AG09309 (cell line): ENCODE results near the gene SERINC3.

Source experiments
- DNase-seq: peaks from one replicate; pipeline ENCODE4 v3.0.0-alpha.2; 2010; ENCODE audit warnings: low read depth
- H3K4me3 ChIP-seq: 2 replicates; pipeline ENCODE4 v1.5.1; 2011; ENCODE audit warnings: mild to moderate bottlenecking, low read depth, low read length, moderate library complexity; ENCODE audit not compliant: control insufficient read depth
- TF ChIP-seq, protein P1 (sequence below): IDR thresholded peaks from 2 replicates; pipeline ENCODE4 v1.5.1; 2011; ENCODE audit warnings: mild to moderate bottlenecking, low read depth, low read length, inconsistent platforms; ENCODE audit not compliant: insufficient read depth, control insufficient read depth; ENCODE audit errors: missing control alignments

The SERINC3 gene

DNA sequence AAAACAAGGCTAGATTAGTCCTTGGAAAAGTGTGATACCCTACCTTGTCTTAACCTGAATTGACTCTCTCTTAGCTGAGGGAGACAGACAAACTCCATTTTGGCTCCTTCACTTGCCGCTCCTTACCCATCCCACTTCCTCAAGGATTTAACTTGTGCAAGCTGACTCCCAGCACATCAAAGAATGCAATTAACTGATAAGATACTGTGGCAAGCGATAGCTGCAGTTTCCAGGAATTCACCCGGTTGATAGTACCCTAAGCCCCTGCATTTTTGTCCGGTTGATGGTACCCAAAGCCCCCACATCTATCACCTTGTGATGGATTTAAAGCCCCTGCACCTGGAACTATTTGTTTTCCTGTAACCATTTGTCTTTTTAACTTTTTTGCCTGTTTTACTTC, 1.9 kb upstream of the SERINC3 start:
- TF ChIP-seq, protein P1, sequence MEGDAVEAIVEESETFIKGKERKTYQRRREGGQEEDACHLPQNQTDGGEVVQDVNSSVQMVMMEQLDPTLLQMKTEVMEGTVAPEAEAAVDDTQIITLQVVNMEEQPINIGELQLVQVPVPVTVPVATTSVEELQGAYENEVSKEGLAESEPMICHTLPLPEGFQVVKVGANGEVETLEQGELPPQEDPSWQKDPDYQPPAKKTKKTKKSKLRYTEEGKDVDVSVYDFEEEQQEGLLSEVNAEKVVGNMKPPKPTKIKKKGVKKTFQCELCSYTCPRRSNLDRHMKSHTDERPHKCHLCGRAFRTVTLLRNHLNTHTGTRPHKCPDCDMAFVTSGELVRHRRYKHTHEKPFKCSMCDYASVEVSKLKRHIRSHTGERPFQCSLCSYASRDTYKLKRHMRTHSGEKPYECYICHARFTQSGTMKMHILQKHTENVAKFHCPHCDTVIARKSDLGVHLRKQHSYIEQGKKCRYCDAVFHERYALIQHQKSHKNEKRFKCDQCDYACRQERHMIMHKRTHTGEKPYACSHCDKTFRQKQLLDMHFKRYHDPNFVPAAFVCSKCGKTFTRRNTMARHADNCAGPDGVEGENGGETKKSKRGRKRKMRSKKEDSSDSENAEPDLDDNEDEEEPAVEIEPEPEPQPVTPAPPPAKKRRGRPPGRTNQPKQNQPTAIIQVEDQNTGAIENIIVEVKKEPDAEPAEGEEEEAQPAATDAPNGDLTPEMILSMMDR = no peak
- DNase-seq = no peak
- no peak overlapping the region for H3K4me3 ChIP-seq

DNA sequence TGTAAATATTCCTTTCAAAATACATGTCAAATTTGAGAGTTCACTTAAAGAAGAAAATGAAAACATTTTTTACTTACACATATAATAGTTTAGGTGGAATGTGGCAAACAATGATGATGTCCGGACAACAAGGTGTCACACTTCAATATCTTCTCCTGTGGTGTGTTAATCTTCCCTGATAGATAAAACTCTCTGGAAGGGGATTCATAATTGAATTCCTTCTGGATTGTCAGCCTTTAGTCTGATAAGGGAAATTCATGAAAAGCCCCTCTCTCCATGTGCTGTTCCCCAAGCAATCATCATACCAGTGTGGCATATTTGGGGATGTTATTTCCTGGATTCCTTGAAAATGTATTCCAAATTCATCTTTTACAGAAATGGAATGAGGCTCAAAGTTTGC, 971 bp upstream of the SERINC3 start:
- no peak for DNase-seq
- TF ChIP-seq, protein P1 = no peak
- H3K4me3 ChIP-seq = no peak overlapping the region

DNA sequence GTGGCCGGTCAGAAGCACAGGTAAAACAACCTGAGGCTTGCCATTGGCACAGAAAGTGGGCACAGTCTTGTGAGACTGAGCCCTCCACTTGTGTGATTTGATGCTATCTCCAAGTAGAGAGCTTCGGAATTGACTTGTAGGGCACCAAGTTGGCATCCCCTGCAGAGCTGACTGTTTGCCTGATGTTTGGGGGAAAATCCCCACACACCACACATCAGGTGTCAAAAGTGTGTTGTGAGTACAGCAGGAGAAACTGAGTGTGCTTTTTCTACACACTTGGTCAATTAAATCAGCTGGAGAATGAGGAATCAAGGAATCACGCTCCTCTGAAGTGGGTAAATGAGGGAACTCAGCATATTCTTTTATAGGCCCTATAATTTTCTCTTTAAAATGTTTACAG, 989 bp downstream of the SERINC3 start:
- TF ChIP-seq, protein P1 = no peak
- H3K4me3 ChIP-seq = peak overlapping the region; percentile 100
- no peak for DNase-seq

DNA sequence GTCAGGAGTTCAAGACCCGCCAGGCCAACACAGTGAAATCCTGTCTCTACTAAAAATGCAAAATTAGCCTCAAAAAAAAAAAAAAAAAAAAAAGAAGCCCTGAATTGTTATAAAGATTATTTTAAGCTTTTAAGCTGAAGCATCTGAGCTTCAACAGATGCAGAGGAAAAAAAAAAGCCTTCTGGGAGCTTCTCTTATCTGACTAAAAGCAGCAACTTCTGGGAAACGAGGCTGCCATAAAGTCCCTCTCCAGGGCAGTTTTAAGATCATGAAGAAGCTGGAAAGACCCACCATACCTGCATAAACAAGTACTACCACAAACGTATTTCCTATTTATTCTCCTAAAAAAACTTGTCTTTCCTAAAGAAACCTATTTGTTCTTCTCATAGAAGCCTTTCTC, 3.6 kb downstream of the SERINC3 start:
- no peak for DNase-seq
- H3K4me3 ChIP-seq = no peak overlapping the region
- TF ChIP-seq, protein P1 = no peak

DNA sequence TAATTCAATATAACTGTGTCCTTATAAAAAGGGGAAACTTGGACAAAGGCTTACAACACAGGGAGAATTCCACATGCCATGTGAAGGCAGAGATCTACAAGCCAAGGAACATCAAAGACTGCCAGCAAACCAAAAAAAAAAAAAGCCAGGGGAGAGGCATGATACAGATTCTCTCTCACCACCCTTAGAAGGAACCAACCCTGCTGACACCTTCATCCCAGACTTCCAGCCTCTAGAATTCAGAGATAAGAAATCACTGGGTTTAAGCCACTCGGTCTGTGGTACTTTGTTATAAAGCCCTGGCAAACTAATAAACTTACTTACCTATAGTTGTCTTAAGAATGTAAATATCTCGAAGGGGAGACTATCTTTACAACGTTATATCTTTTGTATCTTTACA, 4.4 kb downstream of the SERINC3 start:
- no peak overlapping the region for H3K4me3 ChIP-seq
- DNase-seq = no peak
- TF ChIP-seq, protein P1 = no peak

DNA sequence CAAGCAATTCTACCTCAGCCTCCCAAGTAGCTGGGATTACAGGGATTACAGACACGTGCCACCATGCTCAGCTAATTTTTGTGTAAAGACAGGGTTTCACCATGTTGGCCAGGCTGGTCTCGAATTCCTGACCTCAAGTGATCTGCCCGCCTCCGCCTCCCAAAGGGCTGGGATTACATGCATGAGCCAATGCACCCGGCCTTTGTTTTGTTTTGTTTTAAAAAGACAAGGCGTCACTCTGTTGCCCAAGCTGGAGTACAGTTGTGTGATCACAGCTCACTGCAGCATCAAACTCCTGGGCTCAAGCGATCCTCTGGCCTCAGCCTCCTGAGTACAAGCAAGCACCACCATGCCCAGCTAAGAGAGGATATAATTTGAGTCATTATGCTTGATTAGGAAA, 5.4 kb downstream of the SERINC3 start:
- TF ChIP-seq, protein P1 = no peak
- no peak for DNase-seq
- H3K4me3 ChIP-seq = no peak overlapping the region

DNA sequence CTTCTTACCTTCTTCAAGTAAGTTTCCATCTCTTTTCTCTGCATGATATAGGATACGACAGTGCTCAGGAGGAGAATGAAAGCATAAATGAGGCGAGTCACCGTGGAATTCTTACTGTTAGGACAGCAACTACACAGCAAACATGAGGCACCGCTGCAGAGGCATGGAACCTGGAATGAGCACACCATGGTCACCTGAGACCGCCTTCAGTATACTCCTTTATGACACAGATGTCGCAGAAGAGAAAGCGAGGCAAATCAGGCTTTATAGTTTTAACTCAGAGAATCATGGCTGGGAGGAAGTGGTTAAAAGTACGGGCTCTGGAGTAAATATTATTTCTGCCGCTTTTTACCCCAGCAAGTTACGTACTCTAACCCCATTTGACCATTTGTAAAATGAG, 8.0 kb downstream of the SERINC3 start:
- DNase-seq = no peak
- H3K4me3 ChIP-seq = no peak overlapping the region
- TF ChIP-seq, protein P1 = no peak
